Mucosa of stomach (tissue), 1 donor: ENCODE results near the gene OR2V2.

ENCODE experiments used
- H3K27me3 ChIP-seq: one replicate; pipeline ENCODE4 v1.7.0; 2013; ENCODE audit warnings: mild to moderate bottlenecking, low read length; ENCODE audit not compliant: control insufficient read depth, insufficient read depth
- H3K36me3 ChIP-seq: one replicate; pipeline ENCODE4 v1.7.0; 2013; ENCODE audit warnings: low read length; ENCODE audit not compliant: control insufficient read depth, insufficient read depth
- H3K4me1 ChIP-seq: one replicate; pipeline ENCODE4 v1.7.0; 2013; ENCODE audit warnings: mild to moderate bottlenecking, low read length; ENCODE audit not compliant: control insufficient read depth, insufficient read depth
- H3K4me3 ChIP-seq: one replicate; pipeline ENCODE4 v1.7.0; 2013; ENCODE audit warnings: low read length
- H3K9ac ChIP-seq: one replicate; pipeline ENCODE4 v1.7.0; 2013; ENCODE audit warnings: mild to moderate bottlenecking, low read length, moderate library complexity
- H3K9me3 ChIP-seq: one replicate; pipeline ENCODE4 v1.7.0; 2013; ENCODE audit warnings: mild to moderate bottlenecking, low read length, moderate library complexity; ENCODE audit not compliant: control insufficient read depth
- donor health status: Pancreatic carcinoma.

Gene OR2V2

GRCh38 chr5:181185560-181185959, 38.2 kb downstream of the OR2V2 start:
- Histone ChIP-seq H3K4me1 (peaks cover 18% of the 10 kb centered on the region), H3K27me3 (peaks cover 4% of the 10 kb centered on the region), H3K9me3 (no peaks in the 10 kb centered on the region), H3K4me3 (no peak overlapping the region), H3K36me3 (no peaks in the 10 kb centered on the region), H3K9ac (no peak overlapping the region)

- no peak overlapping the region for H3K4me3 ChIP-seq
- H3K36me3 ChIP-seq = no peaks in the 10 kb centered on the region
- H3K4me1 ChIP-seq = peaks cover 20% of the 10 kb centered on the region
- H3K9ac ChIP-seq = no peak overlapping the region
- H3K9me3 ChIP-seq = no peaks in the 10 kb centered on the region
- peaks cover 4% of the 10 kb centered on the region for H3K27me3 ChIP-seq
These were observed 38.6 kb downstream of the OR2V2 start for GRCh38 chr5:181186022-181186421.

GRCh38 chr5:181186986-181187499, 39.7 kb downstream of the OR2V2 start:
- Histone ChIP-seq H3K4me1 (peaks cover 22% of the 10 kb centered on the region), H3K9ac (no peak overlapping the region), H3K9me3 (no peaks in the 10 kb centered on the region), H3K36me3 (no peaks in the 10 kb centered on the region), H3K27me3 (no peaks in the 10 kb centered on the region), H3K4me3 (no peak overlapping the region)

GRCh38 chr5:181187500-181188213, 40.3 kb downstream of the OR2V2 start:
- Histone ChIP-seq H3K36me3 (no peaks in the 10 kb centered on the region), H3K4me1 (peaks cover 28% of the 10 kb centered on the region), H3K27me3 (no peaks in the 10 kb centered on the region), H3K9me3 (no peaks in the 10 kb centered on the region), H3K9ac (no peak overlapping the region), H3K4me3 (peak overlapping the region; percentile 97)

GRCh38 chr5:181188700-181189362, 41.4 kb downstream of the OR2V2 start:
- no peaks in the 10 kb centered on the region for H3K9me3 ChIP-seq
- peaks cover 31% of the 10 kb centered on the region for H3K4me1 ChIP-seq
- H3K9ac ChIP-seq = peak overlapping the region; percentile 89
- peak overlapping the region; percentile 97 for H3K4me3 ChIP-seq
- no peaks in the 10 kb centered on the region for H3K27me3 ChIP-seq
- H3K36me3 ChIP-seq = no peaks in the 10 kb centered on the region

GRCh38 chr5:181189363-181189961, 42.1 kb downstream of the OR2V2 start:
- no peaks in the 10 kb centered on the region for H3K9me3 ChIP-seq
- peak overlapping the region; percentile 97 for H3K4me3 ChIP-seq
- H3K27me3 ChIP-seq = no peaks in the 10 kb centered on the region
- H3K4me1 ChIP-seq = peaks cover 31% of the 10 kb centered on the region
- no peaks in the 10 kb centered on the region for H3K36me3 ChIP-seq
- H3K9ac ChIP-seq = peak overlapping the region; percentile 89

- no peaks in the 10 kb centered on the region for H3K9me3 ChIP-seq
- H3K9ac ChIP-seq = peak overlapping the region; percentile 89
- H3K36me3 ChIP-seq = no peaks in the 10 kb centered on the region
- no peaks in the 10 kb centered on the region for H3K27me3 ChIP-seq
- H3K4me3 ChIP-seq = peak overlapping the region; percentile 97
- peaks cover 31% of the 10 kb centered on the region for H3K4me1 ChIP-seq
These were observed 42.8 kb downstream of the OR2V2 start for GRCh38 chr5:181189962-181190710.

- Histone ChIP-seq H3K4me1 (peaks cover 31% of the 10 kb centered on the region), H3K9me3 (no peaks in the 10 kb centered on the region), H3K9ac (peak overlapping the region; percentile 89), H3K4me3 (peak overlapping the region; percentile 82), H3K36me3 (no peaks in the 10 kb centered on the region), H3K27me3 (no peaks in the 10 kb centered on the region)
These were observed 43.5 kb downstream of the OR2V2 start for GRCh38 chr5:181190711-181191525.

- Histone ChIP-seq H3K9ac (peak overlapping the region; percentile 89), H3K27me3 (no peaks in the 10 kb centered on the region), H3K9me3 (no peaks in the 10 kb centered on the region), H3K4me3 (peak overlapping the region; percentile 82), H3K36me3 (no peaks in the 10 kb centered on the region), H3K4me1 (peaks cover 31% of the 10 kb centered on the region)
These were observed 44.3 kb downstream of the OR2V2 start for GRCh38 chr5:181191526-181192336.

GRCh38 chr5:181192337-181193046, 45.1 kb downstream of the OR2V2 start:
- H3K9me3 ChIP-seq = no peaks in the 10 kb centered on the region
- H3K4me1 ChIP-seq = peaks cover 30% of the 10 kb centered on the region
- H3K9ac ChIP-seq = peak overlapping the region; percentile 89
- no peaks in the 10 kb centered on the region for H3K27me3 ChIP-seq
- H3K4me3 ChIP-seq = peak overlapping the region; percentile 82
- no peaks in the 10 kb centered on the region for H3K36me3 ChIP-seq
